Measurements from ENCODE around the gene RBM15.

GRCh38 chr1:110383251-110383990, 44.2 kb downstream of the RBM15 start:
- TF ChIP-seq CTCF (conservative IDR thresholded peaks at IDR 0.05 in 1 of 2, IDR thresholded peaks at IDR 0.05 in 1 of 2; ENCODE audit: low read depth in 1 of 2, low read length in 2 of 2) = no peak
- no peak for TF ChIP-seq EZH2 (IDR thresholded peaks at IDR 0.05; ENCODE audit: low read length, missing control alignments)

Measured in fibroblast of lung (primary cell).